Measurements from ENCODE around the gene SLC49A3. TPM values are rescaled to one million over a fixed set of nuclear protein-coding genes. Genes with fewer than 3 reads are reported as not detected.

The SLC49A3 gene
- total and polyA plus RNA-seq, 2 of the 8 experiments (the other 6 are each of a cell fraction or from before 2014, with no cell fraction given) = 5.0 to 8.8 TPM

GRCh38 chr4:710916-711315, 22.0 kb upstream of the SLC49A3 start:
- H3K9me3 ChIP-seq (ENCODE audit: insufficient read depth in 2 of 2, low read depth in 1 of 2, low read length in 1 of 2) = no peaks in the 10 kb centered on the region
- H2BK15ac ChIP-seq (ENCODE audit: low read length) = no peak overlapping the region
- no peak overlapping the region for H4K5ac ChIP-seq (ENCODE audit: insufficient read length, low read depth, low read length)
- H3K27me3 ChIP-seq (replicated peaks in 1 of 4; ENCODE audit: control insufficient read depth in 3 of 4, extremely low read depth in 1 of 4, insufficient read depth in 3 of 4, low read length in 3 of 4) = no peaks in the 10 kb centered on the region
- 87% methylated on average over 13 of the region's 13 CpGs; no CpG with 5 or more reads in 1 of the 2 experiments for WGBS, 2 experiments (ENCODE audit: extremely low coverage in 1 of 2, insufficient coverage in 1 of 2, insufficient read length in 1 of 2, insufficient replicate concordance in 2 of 2, low coverage in 1 of 2, low lambda C conversion rate in 2 of 2, missing lambda C conversion rate in 1 of 2)
- no peak overlapping the region for H2BK20ac ChIP-seq (ENCODE audit: low read length)
- H2BK5ac ChIP-seq (ENCODE audit: low read depth, low read length) = no peak overlapping the region
- no peak overlapping the region for H4K91ac ChIP-seq (replicated peaks; ENCODE audit: insufficient read length, low read length)
- H3K4me3 ChIP-seq (ENCODE audit: extremely low read depth in 1 of 4, insufficient read depth in 2 of 4, low read depth in 3 of 4, low read length in 4 of 4) = no peak overlapping the region
- H3K9ac ChIP-seq (replicated peaks in 1 of 4; ENCODE audit: extremely low read depth in 1 of 4, low read depth in 3 of 4, low read length in 3 of 4) = no peak overlapping the region
- no peak overlapping the region for H3K23ac ChIP-seq (ENCODE audit: insufficient read length)
- no peak overlapping the region for H3K27ac ChIP-seq (ENCODE audit: low read depth, low read length)
- H3K79me1 ChIP-seq (ENCODE audit: low read depth, low read length) = peaks cover 30% of the 10 kb centered on the region
- peaks cover 5% of the 10 kb centered on the region; the same call in 1 of the 2 replicates for H3K23me2 ChIP-seq (ENCODE audit: low read depth, low read length)
- no peak overlapping the region for H3K4me2 ChIP-seq (ENCODE audit: insufficient read depth in 1 of 2, low read depth in 2 of 2, low read length in 2 of 2)
- no peak overlapping the region for H3K56ac ChIP-seq (replicated peaks; ENCODE audit: insufficient read length, low read depth, low read length)
- H3K18ac ChIP-seq (ENCODE audit: extremely low read depth, low read length) = no peak overlapping the region
- H4K8ac ChIP-seq (ENCODE audit: extremely low read depth, insufficient read depth, low read length) = no peak overlapping the region
- no peak overlapping the region for H2AK5ac ChIP-seq (ENCODE audit: low read depth, low read length)
- no peak overlapping the region for H3K14ac ChIP-seq (ENCODE audit: insufficient read length)
- no peak overlapping the region for H2AFZ ChIP-seq (ENCODE audit: low read length)
- peaks cover 16 to 86% of the 10 kb centered on the region in 2 experiments for H3K79me2 ChIP-seq (ENCODE audit: control insufficient read depth in 1 of 2, insufficient read depth in 2 of 2, low read length in 2 of 2)
- H2BK12ac ChIP-seq (ENCODE audit: low read depth, low read length) = no peak overlapping the region
- POLR2A ChIA-PET (ENCODE audit: partially characterized antibody) = interaction anchor here (0.6 to 2.2 kb wide), 5 partner anchors 9 to 24 kb away, joined by 3 to 6 read pairs (median 3); no protein-coding TSS in a partner anchor
- TF ChIP-seq CREB1 (IDR thresholded peaks at IDR 0.05) (no peak), POU5F1 (IDR thresholded peaks at IDR 0.05; ENCODE audit: low read depth, low read length) (no peak), NANOG (IDR thresholded peaks at IDR 0.05; ENCODE audit: insufficient read depth, low read depth, low read length, poor library complexity, severe bottlenecking) (no peak)
- CTCF ChIA-PET (ENCODE audit: partially characterized antibody) = interaction anchor here (1.0 kb wide), 1 partner anchor 32 kb away, joined by 3 read pairs; no protein-coding TSS in a partner anchor
- H2BK120ac ChIP-seq (replicated peaks; ENCODE audit: low read depth, low read length) = no peak overlapping the region
- peaks cover 17 to 40% of the 10 kb centered on the region in 2 experiments for H4K20me1 ChIP-seq (replicated peaks in 1 of 2; ENCODE audit: control insufficient read depth in 1 of 2, insufficient read depth in 2 of 2, low read length in 2 of 2)
- peaks cover 0 to 4% (median 4%) of the 10 kb centered on the region in 4 experiments; a peak in 4 of 7 replicates for H3K4me1 ChIP-seq (replicated peaks in 1 of 4; ENCODE audit: control insufficient read depth in 3 of 4, insufficient read depth in 4 of 4, low read length in 3 of 4)
- H3K36me3 ChIP-seq (ENCODE audit: control insufficient read depth in 2 of 4, insufficient read depth in 4 of 4, low read length in 3 of 4) = peaks cover 0 to 6% (median 0%) of the 10 kb centered on the region in 4 experiments; a peak in 2 of 8 replicates
- H3K4ac ChIP-seq (replicated peaks; ENCODE audit: insufficient read length, low read depth, low read length) = no peak overlapping the region
- DNase-seq (ENCODE audit: low read depth in 1 of 2, low spot score in 2 of 2) (no peak), FAIRE-seq (no peak)

All from H1 (cell line).